ENCODE results near the gene CDH23. TPM values are rescaled to one million over a fixed set of nuclear protein-coding genes. Genes with fewer than 3 reads are reported as not detected.

CDH23 gene
- total and polyA plus RNA-seq, 2 of the 8 experiments (the other 6 are each of a cell fraction or from before 2014, with no cell fraction given), result 1.9 to 4.9 TPM

GRCh38 chr10:71381611-71382010 is 15.1 kb upstream of the CDH23 start:
- H3K9me3 ChIP-seq (ENCODE audit: insufficient read depth in 2 of 2, low read depth in 1 of 2, low read length in 1 of 2), result no peaks in the 10 kb centered on the region
- H3K4me2 ChIP-seq (ENCODE audit: insufficient read depth in 1 of 2, low read depth in 2 of 2, low read length in 2 of 2), result no peak overlapping the region
- WGBS, 2 experiments (ENCODE audit: extremely low coverage in 1 of 2, insufficient coverage in 1 of 2, insufficient read length in 1 of 2, insufficient replicate concordance in 2 of 2, low coverage in 1 of 2, low lambda C conversion rate in 2 of 2, missing lambda C conversion rate in 1 of 2), result 88% methylated on average over 3 of the region's 3 CpGs; no CpG with 5 or more reads in 1 of the 2 experiments
- H2AK5ac ChIP-seq (ENCODE audit: low read depth, low read length), result no peak overlapping the region
- H4K8ac ChIP-seq (ENCODE audit: extremely low read depth, insufficient read depth, low read length), result no peak overlapping the region
- FAIRE-seq (no peak), DNase-seq (ENCODE audit: low read depth in 1 of 2, low spot score in 2 of 2) (no peak)
- H3K79me1 ChIP-seq (ENCODE audit: low read depth, low read length), result no peaks in the 10 kb centered on the region
- H3K14ac ChIP-seq (ENCODE audit: insufficient read length), result no peak overlapping the region
- no peaks in the 10 kb centered on the region for H3K27me3 ChIP-seq (replicated peaks in 1 of 4; ENCODE audit: control insufficient read depth in 3 of 4, extremely low read depth in 1 of 4, insufficient read depth in 3 of 4, low read length in 3 of 4)
- no peaks in the 10 kb centered on the region; the same call in 1 of the 2 replicates for H3K23me2 ChIP-seq (ENCODE audit: low read depth, low read length)
- TF ChIP-seq BACH1 (IDR thresholded peaks at IDR 0.05; ENCODE audit: low read length), result no peak
- no peak for TF ChIP-seq ASH2L (IDR thresholded peaks at IDR 0.05; ENCODE audit: low read length)
- TF ChIP-seq SP2 (IDR thresholded peaks at IDR 0.05; ENCODE audit: low read length), result no peak
- H3K4me3 ChIP-seq (ENCODE audit: extremely low read depth in 1 of 4, insufficient read depth in 2 of 4, low read depth in 3 of 4, low read length in 4 of 4), result no peak overlapping the region
- no peaks in the 10 kb centered on the region for H3K36me3 ChIP-seq (ENCODE audit: control insufficient read depth in 2 of 4, insufficient read depth in 4 of 4, low read length in 3 of 4)
- no peak overlapping the region for H3K4ac ChIP-seq (replicated peaks; ENCODE audit: insufficient read length, low read depth, low read length)
- no peak overlapping the region for H2BK20ac ChIP-seq (ENCODE audit: low read length)
- no peak overlapping the region for H3K18ac ChIP-seq (ENCODE audit: extremely low read depth, low read length)
- H2BK15ac ChIP-seq (ENCODE audit: low read length), result no peak overlapping the region
- no peak overlapping the region for H2BK12ac ChIP-seq (ENCODE audit: low read depth, low read length)
- H3K9ac ChIP-seq (replicated peaks in 1 of 4; ENCODE audit: extremely low read depth in 1 of 4, low read depth in 3 of 4, low read length in 3 of 4), result no peak overlapping the region
- H4K20me1 ChIP-seq (replicated peaks in 1 of 2; ENCODE audit: control insufficient read depth in 1 of 2, insufficient read depth in 2 of 2, low read length in 2 of 2), result no peaks in the 10 kb centered on the region
- H2BK5ac ChIP-seq (ENCODE audit: low read depth, low read length), result no peak overlapping the region
- ChIA-PET POLR2A (ENCODE audit: partially characterized antibody) (interaction anchor here (0.6 to 0.8 kb wide), 2 partner anchors 11 to 235 kb away, joined by 3 read pairs; no protein-coding TSS in a partner anchor), CTCF (ENCODE audit: partially characterized antibody) (interaction anchor here (0.7 to 28.0 kb wide), 22 partner anchors 9 to 368 kb away, joined by 3 to 401 read pairs (median 4); partner anchors contain the start of genes CDH23 and SLC29A3)
- H3K27ac ChIP-seq (ENCODE audit: low read depth, low read length), result no peak overlapping the region
- H4K91ac ChIP-seq (replicated peaks; ENCODE audit: insufficient read length, low read length), result no peak overlapping the region
- no peak overlapping the region for H2BK120ac ChIP-seq (replicated peaks; ENCODE audit: low read depth, low read length)
- no peak overlapping the region for H2AFZ ChIP-seq (ENCODE audit: low read length)
- H3K4me1 ChIP-seq (replicated peaks in 1 of 4; ENCODE audit: control insufficient read depth in 3 of 4, insufficient read depth in 4 of 4, low read length in 3 of 4), result peaks cover 0 to 2% (median 0%) of the 10 kb centered on the region in 4 experiments; a peak in 2 of 7 replicates
- H4K5ac ChIP-seq (ENCODE audit: insufficient read length, low read depth, low read length), result no peak overlapping the region
- H3K56ac ChIP-seq (replicated peaks; ENCODE audit: insufficient read length, low read depth, low read length), result no peak overlapping the region
- no peaks in the 10 kb centered on the region for H3K79me2 ChIP-seq (ENCODE audit: control insufficient read depth in 1 of 2, insufficient read depth in 2 of 2, low read length in 2 of 2)
- H3K23ac ChIP-seq (ENCODE audit: insufficient read length), result no peak overlapping the region
